ENCODE measurements around the gene RBM20.

RBM20 gene

DNA sequence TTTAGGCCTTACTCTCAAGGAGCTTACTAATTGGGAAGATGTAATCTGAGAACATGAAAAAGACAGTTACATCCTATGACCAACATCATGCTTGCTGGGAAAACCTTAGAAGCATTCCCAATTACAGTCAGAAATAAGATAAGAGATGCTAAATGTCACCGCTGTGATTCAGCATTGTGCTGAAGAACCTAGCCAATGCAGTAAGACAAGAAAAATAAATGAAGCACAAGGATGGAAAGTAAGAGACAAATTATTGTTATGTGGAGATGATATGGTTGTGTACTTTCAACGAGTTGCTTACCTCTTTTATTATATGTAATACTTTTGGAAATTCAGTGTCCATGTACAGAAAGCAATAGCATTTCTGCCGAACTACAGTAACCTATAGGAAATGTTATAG lies 104.8 kb downstream of the RBM20 start:
- H3K4me3 ChIP-seq (ENCODE audit: low read depth, low read length) = no peak overlapping the region
- H3K36me3 ChIP-seq = no peaks in the 10 kb centered on the region
- TF ChIP-seq, protein P1, sequence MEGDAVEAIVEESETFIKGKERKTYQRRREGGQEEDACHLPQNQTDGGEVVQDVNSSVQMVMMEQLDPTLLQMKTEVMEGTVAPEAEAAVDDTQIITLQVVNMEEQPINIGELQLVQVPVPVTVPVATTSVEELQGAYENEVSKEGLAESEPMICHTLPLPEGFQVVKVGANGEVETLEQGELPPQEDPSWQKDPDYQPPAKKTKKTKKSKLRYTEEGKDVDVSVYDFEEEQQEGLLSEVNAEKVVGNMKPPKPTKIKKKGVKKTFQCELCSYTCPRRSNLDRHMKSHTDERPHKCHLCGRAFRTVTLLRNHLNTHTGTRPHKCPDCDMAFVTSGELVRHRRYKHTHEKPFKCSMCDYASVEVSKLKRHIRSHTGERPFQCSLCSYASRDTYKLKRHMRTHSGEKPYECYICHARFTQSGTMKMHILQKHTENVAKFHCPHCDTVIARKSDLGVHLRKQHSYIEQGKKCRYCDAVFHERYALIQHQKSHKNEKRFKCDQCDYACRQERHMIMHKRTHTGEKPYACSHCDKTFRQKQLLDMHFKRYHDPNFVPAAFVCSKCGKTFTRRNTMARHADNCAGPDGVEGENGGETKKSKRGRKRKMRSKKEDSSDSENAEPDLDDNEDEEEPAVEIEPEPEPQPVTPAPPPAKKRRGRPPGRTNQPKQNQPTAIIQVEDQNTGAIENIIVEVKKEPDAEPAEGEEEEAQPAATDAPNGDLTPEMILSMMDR (IDR thresholded peaks at IDR 0.05; ENCODE audit: low read depth, low read length) = no peak
- H3K27ac ChIP-seq = no peak overlapping the region
- no peaks in the 10 kb centered on the region for H3K27me3 ChIP-seq (ENCODE audit: insufficient read depth, low read depth, severe bottlenecking)
- H3K9me3 ChIP-seq (ENCODE audit: severe bottlenecking) = peaks cover 9% of the 10 kb centered on the region
- DNase-seq = no peak

DNA sequence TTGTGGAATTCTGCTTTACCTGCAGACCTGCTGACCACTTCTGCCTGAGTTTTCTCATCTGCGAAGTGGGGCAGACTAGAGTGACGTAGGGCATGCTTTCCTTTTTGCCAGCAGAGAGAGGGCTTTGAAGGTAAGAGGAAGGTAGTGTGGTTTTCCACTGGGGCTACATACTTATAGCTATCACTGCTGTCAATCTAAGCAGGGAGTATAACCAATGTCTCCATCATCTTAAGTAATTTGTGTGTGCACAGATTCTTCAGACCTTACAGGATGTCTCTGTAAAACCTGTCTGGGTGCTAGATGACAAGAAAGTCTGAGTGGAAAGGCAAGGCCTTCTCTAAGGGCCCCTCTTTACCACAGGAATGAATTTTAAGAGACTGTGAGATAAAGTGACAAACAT lies 106.8 kb downstream of the RBM20 start:
- Histone ChIP-seq H3K27me3 (ENCODE audit: insufficient read depth, low read depth, severe bottlenecking) (no peaks in the 10 kb centered on the region), H3K9me3 (ENCODE audit: severe bottlenecking) (peaks cover 9% of the 10 kb centered on the region), H3K36me3 (no peaks in the 10 kb centered on the region), H3K4me3 (ENCODE audit: low read depth, low read length) (no peak overlapping the region), H3K27ac (no peak overlapping the region)
- DNase-seq = no peak
- TF ChIP-seq, protein P1 (IDR thresholded peaks at IDR 0.05; ENCODE audit: low read depth, low read length) = no peak

DNA sequence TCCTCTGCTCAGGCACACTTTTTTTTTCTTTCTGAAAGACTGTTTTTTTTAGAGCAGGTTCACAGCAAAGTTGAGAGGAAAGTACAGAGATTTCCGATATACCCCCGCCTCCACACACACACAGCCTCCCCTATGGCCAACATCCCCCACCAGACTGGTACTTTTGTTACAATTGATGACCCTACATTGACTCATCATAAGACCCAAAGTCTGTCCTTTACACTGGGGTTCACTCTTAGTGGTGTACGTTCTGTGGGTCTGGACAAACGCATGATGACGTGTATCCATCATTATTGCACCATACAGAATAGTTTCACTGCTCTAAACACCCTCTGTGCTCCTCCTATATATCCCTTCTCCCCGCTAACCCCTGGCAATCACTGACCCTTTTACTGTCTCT lies 107.7 kb downstream of the RBM20 start:
- no peak for DNase-seq
- TF ChIP-seq, protein P1 (IDR thresholded peaks at IDR 0.05; ENCODE audit: low read depth, low read length) = no peak
- H3K9me3 ChIP-seq (ENCODE audit: severe bottlenecking) = peaks cover 9% of the 10 kb centered on the region
- H3K4me3 ChIP-seq (ENCODE audit: low read depth, low read length) = no peak overlapping the region
- no peaks in the 10 kb centered on the region for H3K36me3 ChIP-seq
- H3K27me3 ChIP-seq (ENCODE audit: insufficient read depth, low read depth, severe bottlenecking) = no peaks in the 10 kb centered on the region
- no peak overlapping the region for H3K27ac ChIP-seq

DNA sequence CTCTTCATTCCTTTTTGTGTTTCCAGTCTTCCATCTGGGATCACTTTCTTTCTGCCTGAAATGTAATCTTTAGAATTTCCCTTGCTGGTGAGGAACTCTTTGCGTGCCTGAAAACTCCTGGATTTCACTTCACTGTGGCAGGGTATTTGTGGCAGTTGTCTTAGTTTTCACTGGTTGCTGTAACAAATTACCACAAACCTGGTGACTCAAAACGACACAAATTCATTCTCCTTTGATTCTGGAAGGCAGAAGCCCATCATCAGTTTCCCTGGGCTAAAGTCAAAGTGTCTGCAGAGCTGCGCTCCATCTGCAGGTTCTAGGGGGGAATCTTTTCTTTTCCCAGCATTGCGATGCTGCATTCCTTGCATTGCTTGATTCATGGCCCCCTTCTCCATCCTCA lies 109.3 kb downstream of the RBM20 start:
- Histone ChIP-seq H3K36me3 (no peaks in the 10 kb centered on the region), H3K27me3 (ENCODE audit: insufficient read depth, low read depth, severe bottlenecking) (no peaks in the 10 kb centered on the region), H3K4me3 (ENCODE audit: low read depth, low read length) (no peak overlapping the region), H3K27ac (no peak overlapping the region), H3K9me3 (ENCODE audit: severe bottlenecking) (peaks cover 9% of the 10 kb centered on the region)
- TF ChIP-seq, protein P1 (IDR thresholded peaks at IDR 0.05; ENCODE audit: low read depth, low read length) = no peak
- DNase-seq = no peak

DNA sequence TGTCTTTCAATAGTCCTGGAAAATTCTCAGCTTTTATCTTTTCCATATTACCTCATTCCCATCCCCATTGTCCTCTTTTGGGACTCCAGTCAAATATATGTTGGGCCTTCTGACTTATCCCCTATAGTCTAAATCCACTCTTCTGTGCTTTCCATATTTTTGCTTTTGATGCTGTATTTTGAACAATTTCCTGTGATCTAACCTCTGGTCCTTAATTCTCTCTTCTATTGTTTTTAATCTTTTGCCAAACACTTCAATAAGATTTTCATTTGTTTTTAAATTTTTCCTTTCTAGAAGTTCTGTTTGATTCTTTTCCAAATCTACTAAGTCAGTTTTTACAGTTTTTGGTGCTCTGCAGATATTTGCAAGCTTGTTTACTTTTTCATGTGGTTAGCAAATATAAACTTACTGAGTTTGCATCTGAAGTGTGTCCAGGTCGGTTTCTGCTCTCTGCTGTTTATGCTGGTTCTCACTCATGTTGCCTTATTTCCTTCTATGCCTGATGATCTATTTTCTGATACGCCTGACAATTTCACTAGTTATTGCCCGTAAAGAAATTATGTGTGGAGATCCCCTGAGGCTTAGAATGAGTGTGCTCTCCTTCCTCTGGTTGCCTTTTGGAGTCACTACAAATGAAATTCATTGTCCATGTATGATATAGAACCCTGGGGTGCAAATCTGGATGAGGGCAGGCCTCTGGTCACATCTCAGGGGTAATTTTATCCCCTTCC lies 110.4 kb downstream of the RBM20 start:
- DNase-seq = no peak

More for the DNA sequence above, 110.4 kb downstream of the RBM20 start:
- Histone ChIP-seq H3K27ac (no peak overlapping the region), H3K36me3 (no peaks in the 10 kb centered on the region), H3K4me3 (ENCODE audit: low read depth, low read length) (no peak overlapping the region), H3K9me3 (ENCODE audit: severe bottlenecking) (peaks cover 4% of the 10 kb centered on the region), H3K27me3 (ENCODE audit: insufficient read depth, low read depth, severe bottlenecking) (no peaks in the 10 kb centered on the region)
- TF ChIP-seq, protein P1 (IDR thresholded peaks at IDR 0.05; ENCODE audit: low read depth, low read length) = no peak

Data from WERI-Rb-1 (cell line).